A549 (cell line): ENCODE measurements around the gene POU3F3. TPM values are rescaled to one million over a fixed set of nuclear protein-coding genes. Genes with fewer than 3 reads are reported as not detected.

Experiments
- ATAC-seq, 2 experiments: fragments of 200-7000 bp in 1 of 2; fragments of >200 bp in 1 of 2; cut with Nextera tagmentation in 1 of 2; cut with Tn5 transposase in 1 of 2; 3 replicates each; pipeline versions ENCODE4 v1.8.0 to v1.9.1; 2018 to 2020; ENCODE audit warnings: mild to moderate bottlenecking in 1 of 2, moderate library complexity in 1 of 2
- CTCF ChIA-PET: fragments of 300-600 bp; sonication (Branson Sonifier 250); formaldehyde crosslinking; extraction: SDS; loops from one replicate; lab custom pipeline; 2021; ENCODE audit warnings: antibody characterized with exemption, inconsistent platforms; lab: Yijun Ruan, JAX
- POLR2A ChIA-PET: fragments of 350-600 bp; formaldehyde crosslinking; extraction: SDS; loops from one replicate; lab custom pipeline; 2021; ENCODE audit warnings: antibody characterized with exemption, inconsistent platforms; lab: Yijun Ruan, JAX
- DNase-seq, 2 experiments: peaks; one replicate each; pipeline versions ENCODE4 v3.0.0 to v3.0.0-alpha.2; 2011 to 2016; ENCODE audit warnings: low read depth in 1 of 2, low spot score in 1 of 2
- FAIRE-seq: peaks from 2 replicates; lab custom pipeline; 2011; peaks lifted over from hg19 to GRCh38; lab: Jason Lieb, UNC
- H3K27ac ChIP-seq, 2 experiments: fragments of >200 bp; sonication (Bioruptor Twin); formaldehyde crosslinking; 3 replicates each; pipeline ENCODE4 v1.5.1; 2016 to 2017
- H3K4me1 ChIP-seq: fragments of >200 bp; sonication (Bioruptor Twin); formaldehyde crosslinking; 3 replicates; pipeline ENCODE4 v1.6.1; 2016
- H3K4me2 ChIP-seq: fragments of >200 bp; sonication (Bioruptor Twin); formaldehyde crosslinking; 3 replicates; pipeline ENCODE4 v1.6.1; 2016
- H3K4me3 ChIP-seq: fragments of >200 bp; sonication (Bioruptor Twin); formaldehyde crosslinking; 3 replicates; pipeline ENCODE4 v1.5.1; 2016
- H3K9me3 ChIP-seq: fragments of >200 bp; sonication (Bioruptor Twin); formaldehyde crosslinking; 3 replicates; pipeline ENCODE4 v1.6.1; 2016
- CEBPB ChIP-seq, 2 experiments: fragments of >200 bp in 1 of 2; sonication (Bioruptor Twin) in 1 of 2; formaldehyde crosslinking in 1 of 2; IDR thresholded peaks; 2 replicates each; pipeline ENCODE4 v1.6.1; 2012 to 2016
- CHD4 ChIP-seq: fragments of 200-600 bp; sonication (generic); IDR thresholded peaks from 2 replicates; pipeline ENCODE4 v1.6.1; 2016; ENCODE audit warnings: antibody characterized with exemption, mild to moderate bottlenecking, borderline replicate concordance
- CTCF ChIP-seq: fragments of >200 bp; sonication (Bioruptor Twin); formaldehyde crosslinking; IDR thresholded peaks from 3 replicates; pipeline ENCODE4 v1.5.1; 2016
- EHF ChIP-seq: fragments of 250-450 bp; sonication (Bioruptor Pico); IDR thresholded peaks from 2 replicates; pipeline ENCODE4 v1.5.0; 2020; ENCODE audit warnings: mild to moderate bottlenecking
- EP300 ChIP-seq, 2 experiments: fragments of >200 bp; sonication (Bioruptor Twin); formaldehyde crosslinking; IDR thresholded peaks; 2 replicates in 1 of 2; 3 replicates in 1 of 2; pipeline ENCODE4 v1.6.1; 2016 to 2017
- FOSL2 ChIP-seq, 2 experiments: fragments of 450-650 bp in 1 of 2; fragments of >200 bp in 1 of 2; sonication (Bioruptor Twin) in 1 of 2; formaldehyde crosslinking; IDR thresholded peaks; 2 replicates each; pipeline versions ENCODE4 v1.5.0 to v1.6.1; 2016 to 2020; ENCODE audit warnings: mild to moderate bottlenecking in 1 of 2, moderate library complexity in 1 of 2
- FOXS1 ChIP-seq: fragments of 250-450 bp; sonication (Bioruptor Pico); IDR thresholded peaks from 2 replicates; pipeline ENCODE4 v1.5.0; 2020; ENCODE audit warnings: mild to moderate bottlenecking, moderate library complexity
- HOXA7 ChIP-seq: fragments of 250-450 bp; sonication (Bioruptor Pico); IDR thresholded peaks from 2 replicates; pipeline ENCODE4 v1.5.0; 2020; ENCODE audit warnings: mild to moderate bottlenecking, moderate library complexity
- JUN ChIP-seq, 2 experiments: fragments of >200 bp; sonication (Bioruptor Twin); formaldehyde crosslinking; IDR thresholded peaks; 2 replicates in 1 of 2; 3 replicates in 1 of 2; pipeline ENCODE4 v1.6.1; 2016 to 2017
- KDM1A ChIP-seq: fragments of 200-600 bp; sonication (generic); IDR thresholded peaks from 2 replicates; pipeline ENCODE4 v1.6.1; 2016; ENCODE audit warnings: low read depth, mild to moderate bottlenecking
- MAFK ChIP-seq: fragments of 450-650 bp; IDR thresholded peaks from 2 replicates; pipeline ENCODE4 v1.6.1; 2014; ENCODE audit not compliant: partially characterized antibody
- MAZ ChIP-seq: fragments of 150-350 bp; IDR thresholded peaks from 2 replicates; pipeline ENCODE4 v1.6.1; 2014; ENCODE audit warnings: antibody characterized with exemption, low read depth, low read length, borderline replicate concordance
- MYC ChIP-seq: IDR thresholded peaks from 2 replicates; pipeline ENCODE4 v1.6.1; 2012; ENCODE audit warnings: mild to moderate bottlenecking, inconsistent platforms, low read length, improper control_type of control experiment, borderline replicate concordance
- NFE2L2 ChIP-seq: fragments of 150-350 bp; conservative IDR thresholded peaks from 2 replicates; pipeline ENCODE4 v1.6.1; 2014; ENCODE audit warnings: low read length
- NPAS2 ChIP-seq: fragments of 250-450 bp; sonication (Bioruptor Pico); IDR thresholded peaks from 2 replicates; pipeline ENCODE4 v1.8.0; 2022; ENCODE audit warnings: mild to moderate bottlenecking, moderate library complexity, borderline replicate concordance
- POLR2A ChIP-seq: IDR thresholded peaks from 2 replicates; pipeline ENCODE4 v1.6.1; 2012; ENCODE audit warnings: mild to moderate bottlenecking, low read length
- RARB ChIP-seq: fragments of 250-450 bp; sonication (Bioruptor Pico); IDR thresholded peaks from 2 replicates; pipeline ENCODE4 v1.8.0; 2021; ENCODE audit warnings: mild to moderate bottlenecking, moderate library complexity
- RCOR1 ChIP-seq: fragments of 150-350 bp; IDR thresholded peaks from 2 replicates; pipeline ENCODE4 v1.6.1; 2014; ENCODE audit warnings: antibody characterized with exemption, low read length, low read depth
- RFX5 ChIP-seq: fragments of 450-650 bp; IDR thresholded peaks from 2 replicates; pipeline ENCODE4 v1.7.1; 2014; ENCODE audit warnings: antibody characterized with exemption, mild to moderate bottlenecking, moderate library complexity
- RNF2 ChIP-seq: fragments of 200-600 bp; sonication (generic); IDR thresholded peaks from 2 replicates; pipeline ENCODE4 v1.6.1; 2016; ENCODE audit warnings: low read depth, mild to moderate bottlenecking, antibody characterized with exemption, moderate library complexity, borderline replicate concordance
- SMC3 ChIP-seq: fragments of >200 bp; sonication (Bioruptor Twin); formaldehyde crosslinking; IDR thresholded peaks from 3 replicates; pipeline ENCODE4 v1.6.1; 2018; ENCODE audit warnings: inconsistent platforms
- TFCP2L1 ChIP-seq: fragments of 250-450 bp; sonication (Bioruptor Pico); IDR thresholded peaks from 2 replicates; pipeline ENCODE4 v1.5.0; 2021; ENCODE audit warnings: mild to moderate bottlenecking
- WGBS: methylation state at CpG from one replicate; pipeline ENCODE4 v1.1.6; 2017; ENCODE audit errors: missing lambda C conversion rate; 5-methylcytosine and 5-hydroxymethylcytosine counted together
- polyA plus RNA-seq, 4 experiments: library from polyadenylated mRNA; depleted of rRNA in 3 of 4; stranded (reverse); fragments of >200 nt; fragmentation: RNase III in 1 of 4; extraction: RNeasy Plus Mini Kit Qiagen cat#74134 plus additional on column Dnase treatment in 1 of 4; gene quantifications; 2 replicates in 3 of 4; 3 replicates in 1 of 4; pipeline ENCODE4 v1.2.3, GENCODE V29; 2011 to 2017
- TF ChIP-seq, protein P1 (sequence below): IDR thresholded peaks from 2 replicates; pipeline ENCODE4 v1.6.1; 2012

POU3F3 gene
- polyA plus RNA-seq, 2 of the 4 experiments (the other 2 are of a cell fraction): 0.03 TPM; not detected in 1

- 8% methylated on average over 8 of the region's 8 CpGs for WGBS
- ATAC-seq (no peak), DNase-seq (no peak)
- no peaks in the 10 kb centered on the region; the same call in 2 of the 3 replicates for H3K9me3 ChIP-seq
- ChIA-PET POLR2A (no interaction called here), CTCF (no interaction called here)
- H3K4me1 ChIP-seq: no peaks in the 10 kb centered on the region
- no peak for TF ChIP-seq NPAS2 (CRISPR knock-in tag)
- TF ChIP-seq, all 56 proteins: peak for 0
- no peak overlapping the region for H3K4me3 ChIP-seq
- H3K4me2 ChIP-seq: no peak overlapping the region
- FAIRE-seq: no peak
- no peak overlapping the region for H3K27ac ChIP-seq
Measured at GRCh38 chr2:104896446-104896845, 42.5 kb downstream of the POU3F3 start.

- ChIA-PET POLR2A (no interaction called here), CTCF (no interaction called here)
- Histone ChIP-seq H3K4me2 (no peak overlapping the region), H3K4me1 (no peaks in the 10 kb centered on the region), H3K9me3 (no peaks in the 10 kb centered on the region; the same call in 2 of the 3 replicates), H3K4me3 (no peak overlapping the region), H3K27ac (no peak overlapping the region)
- no peak for TF ChIP-seq EHF
- TF ChIP-seq RARB (CRISPR knock-in tag): no peak
- no peak for TF ChIP-seq MYC
- TF ChIP-seq RNF2: no peak
- TF ChIP-seq, protein P1, sequence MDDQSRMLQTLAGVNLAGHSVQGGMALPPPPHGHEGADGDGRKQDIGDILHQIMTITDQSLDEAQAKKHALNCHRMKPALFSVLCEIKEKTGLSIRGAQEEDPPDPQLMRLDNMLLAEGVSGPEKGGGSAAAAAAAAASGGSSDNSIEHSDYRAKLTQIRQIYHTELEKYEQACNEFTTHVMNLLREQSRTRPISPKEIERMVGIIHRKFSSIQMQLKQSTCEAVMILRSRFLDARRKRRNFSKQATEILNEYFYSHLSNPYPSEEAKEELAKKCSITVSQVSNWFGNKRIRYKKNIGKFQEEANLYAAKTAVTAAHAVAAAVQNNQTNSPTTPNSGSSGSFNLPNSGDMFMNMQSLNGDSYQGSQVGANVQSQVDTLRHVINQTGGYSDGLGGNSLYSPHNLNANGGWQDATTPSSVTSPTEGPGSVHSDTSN: no peak
- TF ChIP-seq FOXS1 (CRISPR knock-in tag): no peak
- no peak for TF ChIP-seq EP300 (IDR thresholded peaks at IDR 0.05)
- TF ChIP-seq NFE2L2: no peak
- TF ChIP-seq POLR2A: no peak
- DNase-seq (no peak), ATAC-seq (no peak), FAIRE-seq (no peak)
- 25% methylated on average over 8 of the region's 8 CpGs for WGBS
Measured at GRCh38 chr2:104897515-104898184, 43.7 kb downstream of the POU3F3 start.

GRCh38 chr2:104900608-104901007 lies 46.7 kb downstream of the POU3F3 start:
- TF ChIP-seq HOXA7 (CRISPR knock-in tag) (no peak), KDM1A (no peak), RCOR1 (no peak), CEBPB (IDR thresholded peaks at IDR 0.05) (no peak), CHD4 (no peak), EHF (no peak), FOSL2 (IDR thresholded peaks at IDR 0.05) (no peak), FOSL2 (CRISPR knock-in tag; IDR thresholded peaks at IDR 0.05) (no peak), CTCF (no peak), TFCP2L1 (no peak), RFX5 (no peak), JUN (IDR thresholded peaks at IDR 0.05) (no peak), MAZ (no peak), SMC3 (no peak), MAFK (no peak)
- ChIA-PET CTCF (no interaction called here), POLR2A (no interaction called here)
- H3K4me3 ChIP-seq: no peak overlapping the region
- H3K4me1 ChIP-seq: no peaks in the 10 kb centered on the region
- H3K4me2 ChIP-seq: no peak overlapping the region
- no peak overlapping the region for H3K27ac ChIP-seq
- H3K9me3 ChIP-seq: no peaks in the 10 kb centered on the region; the same call in 2 of the 3 replicates
- no peak for ATAC-seq
- DNase-seq: no peak
- no peak for FAIRE-seq
- WGBS: 23% methylated on average over 7 of the region's 7 CpGs
